Measurements from ENCODE around the gene DHX16. TPM values are rescaled to one million over a fixed set of nuclear protein-coding genes. Genes with fewer than 3 reads are reported as not detected.

DHX16 gene
- total and polyA plus RNA-seq, 2 experiments from 2014 or later, result 16.0 to 31.3 TPM

DNA sequence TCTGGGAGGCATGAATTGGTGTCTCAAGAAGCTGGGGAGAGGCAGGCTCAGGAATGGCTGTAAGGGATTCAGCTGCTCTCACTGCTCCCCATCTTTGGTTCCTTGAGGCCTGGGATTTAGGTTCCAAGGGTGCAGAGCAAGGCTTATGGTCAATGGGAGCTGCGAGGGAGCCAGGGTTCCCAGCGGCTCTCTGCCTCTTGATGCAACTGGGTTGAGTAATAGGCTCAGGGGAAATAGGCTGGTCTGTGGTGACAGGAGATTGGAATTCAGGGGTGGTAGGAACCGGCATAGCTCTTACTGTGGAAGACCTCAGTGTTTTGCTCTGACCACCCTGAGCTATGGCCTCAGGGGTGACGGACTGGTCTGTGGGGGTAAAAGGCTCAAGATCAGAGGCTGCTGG lies 31.0 kb upstream of the DHX16 start (continued):
- TF ChIP-seq EZH2phosphoT487 (IDR thresholded peaks at IDR 0.05; ENCODE audit: unreplicated experiment), result no peak
- TF ChIP-seq STAT1 (IDR thresholded peaks at IDR 0.05; ENCODE audit: unreplicated experiment), result no peak
- no peak for TF ChIP-seq EZH2 (IDR thresholded peaks at IDR 0.05; ENCODE audit: low read depth, unreplicated experiment)
- TF ChIP-seq ETS1 (IDR thresholded peaks at IDR 0.05), result no peak

DNA sequence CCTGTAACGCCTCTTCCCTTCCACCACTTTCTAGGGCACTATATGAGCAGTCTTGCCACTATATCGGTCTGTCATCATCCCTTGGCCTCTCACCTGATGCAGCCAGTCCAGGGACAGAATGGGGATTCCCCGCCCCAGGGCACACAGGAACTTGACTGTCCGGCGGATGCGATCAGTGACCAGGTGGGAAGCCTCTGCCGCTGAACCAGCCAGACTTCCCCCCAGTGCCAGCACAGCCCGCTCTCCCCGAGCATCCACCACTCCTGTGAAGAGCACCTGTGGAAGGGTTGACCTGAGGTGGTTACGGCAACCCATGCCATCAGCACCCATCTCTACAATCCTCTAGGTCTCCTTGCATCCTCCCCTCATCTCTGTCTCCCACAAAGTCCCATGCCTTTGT lies 30.2 kb upstream of the DHX16 start:
- peaks cover 65% of the 10 kb centered on the region for H3K36me3 Mint-ChIP-seq (ENCODE audit: low read depth)
- no peaks in the 10 kb centered on the region for H3K79me2 ChIP-seq (replicated peaks; ENCODE audit: insufficient read depth)
- H3K27me3 Mint-ChIP-seq (ENCODE audit: insufficient read depth, low read depth, poor library complexity), result peaks cover 8% of the 10 kb centered on the region
- H3K9me2 ChIP-seq (ENCODE audit: insufficient read depth), result no peaks in the 10 kb centered on the region
- H3K9me3 Mint-ChIP-seq, result no peaks in the 10 kb centered on the region; the same call in 1 of the 3 replicates
- peaks cover 10% of the 10 kb centered on the region for H3K4me1 Mint-ChIP-seq
- H2AFZ ChIP-seq, result no peak overlapping the region
- no peak for DNase-seq (ENCODE audit: low spot score)
- H3K4me2 ChIP-seq, result no peak overlapping the region
- no peak overlapping the region for H3K4me3 Mint-ChIP-seq
- H3K36me3 ChIP-seq (ENCODE audit: insufficient read depth), result peaks cover 25% of the 10 kb centered on the region
- no peak overlapping the region for H3K27ac ChIP-seq (ENCODE audit: low read depth)
- H4K20me1 ChIP-seq (replicated peaks; ENCODE audit: insufficient read depth), result peaks cover 4% of the 10 kb centered on the region
- no peaks in the 10 kb centered on the region for H3K27me3 ChIP-seq (ENCODE audit: insufficient read depth)
- H3K27ac Mint-ChIP-seq, result no peak overlapping the region
- 0 out of 2 replicates have a peak, but pooled peaks cover 3% of the 10 kb centered on the region for H3F3A ChIP-seq (replicated peaks; ENCODE audit: low read depth)
- no peak for ATAC-seq
- no peaks in the 10 kb centered on the region for H3K4me1 ChIP-seq (ENCODE audit: insufficient read depth)
- H3K4me3 ChIP-seq, result no peak overlapping the region
- TF ChIP-seq, protein P1, sequence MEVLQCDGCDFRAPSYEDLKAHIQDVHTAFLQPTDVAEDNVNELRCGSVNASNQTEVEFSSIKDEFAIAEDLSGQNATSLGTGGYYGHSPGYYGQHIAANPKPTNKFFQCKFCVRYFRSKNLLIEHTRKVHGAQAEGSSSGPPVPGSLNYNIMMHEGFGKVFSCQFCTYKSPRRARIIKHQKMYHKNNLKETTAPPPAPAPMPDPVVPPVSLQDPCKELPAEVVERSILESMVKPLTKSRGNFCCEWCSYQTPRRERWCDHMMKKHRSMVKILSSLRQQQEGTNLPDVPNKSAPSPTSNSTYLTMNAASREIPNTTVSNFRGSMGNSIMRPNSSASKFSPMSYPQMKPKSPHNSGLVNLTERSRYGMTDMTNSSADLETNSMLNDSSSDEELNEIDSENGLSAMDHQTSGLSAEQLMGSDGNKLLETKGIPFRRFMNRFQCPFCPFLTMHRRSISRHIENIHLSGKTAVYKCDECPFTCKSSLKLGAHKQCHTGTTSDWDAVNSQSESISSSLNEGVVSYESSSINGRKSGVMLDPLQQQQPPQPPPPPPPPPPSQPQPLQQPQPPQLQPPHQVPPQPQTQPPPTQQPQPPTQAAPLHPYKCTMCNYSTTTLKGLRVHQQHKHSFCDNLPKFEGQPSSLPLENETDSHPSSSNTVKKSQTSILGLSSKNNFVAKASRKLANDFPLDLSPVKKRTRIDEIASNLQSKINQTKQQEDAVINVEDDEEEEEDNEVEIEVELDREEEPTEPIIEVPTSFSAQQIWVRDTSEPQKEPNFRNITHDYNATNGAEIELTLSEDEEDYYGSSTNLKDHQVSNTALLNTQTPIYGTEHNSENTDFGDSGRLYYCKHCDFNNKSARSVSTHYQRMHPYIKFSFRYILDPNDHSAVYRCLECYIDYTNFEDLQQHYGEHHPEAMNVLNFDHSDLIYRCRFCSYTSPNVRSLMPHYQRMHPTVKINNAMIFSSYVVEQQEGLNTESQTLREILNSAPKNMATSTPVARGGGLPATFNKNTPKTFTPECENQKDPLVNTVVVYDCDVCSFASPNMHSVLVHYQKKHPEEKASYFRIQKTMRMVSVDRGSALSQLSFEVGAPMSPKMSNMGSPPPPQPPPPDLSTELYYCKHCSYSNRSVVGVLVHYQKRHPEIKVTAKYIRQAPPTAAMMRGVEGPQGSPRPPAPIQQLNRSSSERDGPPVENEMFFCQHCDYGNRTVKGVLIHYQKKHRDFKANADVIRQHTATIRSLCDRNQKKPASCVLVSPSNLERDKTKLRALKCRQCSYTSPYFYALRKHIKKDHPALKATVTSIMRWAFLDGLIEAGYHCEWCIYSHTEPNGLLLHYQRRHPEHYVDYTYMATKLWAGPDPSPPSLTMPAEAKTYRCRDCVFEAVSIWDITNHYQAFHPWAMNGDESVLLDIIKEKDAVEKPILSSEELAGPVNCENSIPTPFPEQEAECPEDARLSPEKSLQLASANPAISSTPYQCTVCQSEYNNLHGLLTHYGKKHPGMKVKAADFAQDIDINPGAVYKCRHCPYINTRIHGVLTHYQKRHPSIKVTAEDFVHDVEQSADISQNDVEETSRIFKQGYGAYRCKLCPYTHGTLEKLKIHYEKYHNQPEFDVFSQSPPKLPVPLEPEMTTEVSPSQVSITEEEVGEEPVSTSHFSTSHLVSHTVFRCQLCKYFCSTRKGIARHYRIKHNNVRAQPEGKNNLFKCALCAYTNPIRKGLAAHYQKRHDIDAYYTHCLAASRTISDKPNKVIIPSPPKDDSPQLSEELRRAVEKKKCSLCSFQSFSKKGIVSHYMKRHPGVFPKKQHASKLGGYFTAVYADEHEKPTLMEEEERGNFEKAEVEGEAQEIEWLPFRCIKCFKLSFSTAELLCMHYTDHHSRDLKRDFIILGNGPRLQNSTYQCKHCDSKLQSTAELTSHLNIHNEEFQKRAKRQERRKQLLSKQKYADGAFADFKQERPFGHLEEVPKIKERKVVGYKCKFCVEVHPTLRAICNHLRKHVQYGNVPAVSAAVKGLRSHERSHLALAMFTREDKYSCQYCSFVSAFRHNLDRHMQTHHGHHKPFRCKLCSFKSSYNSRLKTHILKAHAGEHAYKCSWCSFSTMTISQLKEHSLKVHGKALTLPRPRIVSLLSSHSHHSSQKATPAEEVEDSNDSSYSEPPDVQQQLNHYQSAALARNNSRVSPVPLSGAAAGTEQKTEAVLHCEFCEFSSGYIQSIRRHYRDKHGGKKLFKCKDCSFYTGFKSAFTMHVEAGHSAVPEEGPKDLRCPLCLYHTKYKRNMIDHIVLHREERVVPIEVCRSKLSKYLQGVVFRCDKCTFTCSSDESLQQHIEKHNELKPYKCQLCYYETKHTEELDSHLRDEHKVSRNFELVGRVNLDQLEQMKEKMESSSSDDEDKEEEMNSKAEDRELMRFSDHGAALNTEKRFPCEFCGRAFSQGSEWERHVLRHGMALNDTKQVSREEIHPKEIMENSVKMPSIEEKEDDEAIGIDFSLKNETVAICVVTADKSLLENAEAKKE (CRISPR knock-in tag; IDR thresholded peaks at IDR 0.05), result no peak
- no peak for TF ChIP-seq POLR2AphosphoS5 (IDR thresholded peaks at IDR 0.05; ENCODE audit: low read depth)
- TF ChIP-seq EZH2phosphoT487 (IDR thresholded peaks at IDR 0.05; ENCODE audit: unreplicated experiment), result no peak
- no peak for TF ChIP-seq JUNB (IDR thresholded peaks at IDR 0.05; ENCODE audit: unreplicated experiment)
- no peak for TF ChIP-seq ZNF331 (CRISPR knock-in tag; IDR thresholded peaks at IDR 0.05; ENCODE audit: low read depth)
- TF ChIP-seq CTCF (conservative IDR thresholded peaks at IDR 0.05; ENCODE audit: low read depth in 2 of 2), result no peak
- no peak for TF ChIP-seq CREB1 (CRISPR knock-in tag; IDR thresholded peaks at IDR 0.05; ENCODE audit: low read depth)
- no peak for TF ChIP-seq NANOG (IDR thresholded peaks at IDR 0.05; ENCODE audit: borderline replicate concordance)
- no peak for TF ChIP-seq ETS1 (IDR thresholded peaks at IDR 0.05)
- no peak for TF ChIP-seq STAT1 (IDR thresholded peaks at IDR 0.05; ENCODE audit: unreplicated experiment)

Data from GM23338 (cell line).